ENCODE results near the gene ARNT2.

DNA sequence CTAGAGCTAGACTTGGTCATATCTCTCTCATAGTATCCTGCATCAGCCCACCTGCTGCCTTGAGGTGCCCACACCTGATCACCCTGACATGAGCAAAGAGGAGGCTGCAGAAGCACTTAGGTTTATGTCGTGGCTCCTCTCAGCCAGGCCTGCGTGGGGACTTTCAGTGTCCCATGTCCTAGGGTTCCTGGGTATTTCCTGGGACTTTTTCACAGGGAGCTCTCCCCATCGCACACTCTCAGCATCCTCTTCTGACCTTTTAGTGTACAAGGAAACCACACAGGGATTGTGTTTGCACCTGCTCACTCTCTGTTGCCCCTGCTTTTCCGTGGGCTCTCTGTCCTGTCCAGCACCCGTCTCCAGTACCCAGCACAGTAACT lies 61.4 kb downstream of the ARNT2 start:
- TF ChIP-seq, protein P1, sequence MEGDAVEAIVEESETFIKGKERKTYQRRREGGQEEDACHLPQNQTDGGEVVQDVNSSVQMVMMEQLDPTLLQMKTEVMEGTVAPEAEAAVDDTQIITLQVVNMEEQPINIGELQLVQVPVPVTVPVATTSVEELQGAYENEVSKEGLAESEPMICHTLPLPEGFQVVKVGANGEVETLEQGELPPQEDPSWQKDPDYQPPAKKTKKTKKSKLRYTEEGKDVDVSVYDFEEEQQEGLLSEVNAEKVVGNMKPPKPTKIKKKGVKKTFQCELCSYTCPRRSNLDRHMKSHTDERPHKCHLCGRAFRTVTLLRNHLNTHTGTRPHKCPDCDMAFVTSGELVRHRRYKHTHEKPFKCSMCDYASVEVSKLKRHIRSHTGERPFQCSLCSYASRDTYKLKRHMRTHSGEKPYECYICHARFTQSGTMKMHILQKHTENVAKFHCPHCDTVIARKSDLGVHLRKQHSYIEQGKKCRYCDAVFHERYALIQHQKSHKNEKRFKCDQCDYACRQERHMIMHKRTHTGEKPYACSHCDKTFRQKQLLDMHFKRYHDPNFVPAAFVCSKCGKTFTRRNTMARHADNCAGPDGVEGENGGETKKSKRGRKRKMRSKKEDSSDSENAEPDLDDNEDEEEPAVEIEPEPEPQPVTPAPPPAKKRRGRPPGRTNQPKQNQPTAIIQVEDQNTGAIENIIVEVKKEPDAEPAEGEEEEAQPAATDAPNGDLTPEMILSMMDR (IDR thresholded peaks at IDR 0.05): no peak
- no peak for TF ChIP-seq CREM (CRISPR knock-in tag; IDR thresholded peaks at IDR 0.05)
- TF ChIP-seq NR3C1 (CRISPR knock-in tag; conservative IDR thresholded peaks at IDR 0.05; ENCODE audit: low read depth): no peak
- TF ChIP-seq, protein P2, sequence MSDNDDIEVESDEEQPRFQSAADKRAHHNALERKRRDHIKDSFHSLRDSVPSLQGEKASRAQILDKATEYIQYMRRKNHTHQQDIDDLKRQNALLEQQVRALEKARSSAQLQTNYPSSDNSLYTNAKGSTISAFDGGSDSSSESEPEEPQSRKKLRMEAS (CRISPR knock-in tag; IDR thresholded peaks at IDR 0.05): no peak
- TF ChIP-seq, protein P3, sequence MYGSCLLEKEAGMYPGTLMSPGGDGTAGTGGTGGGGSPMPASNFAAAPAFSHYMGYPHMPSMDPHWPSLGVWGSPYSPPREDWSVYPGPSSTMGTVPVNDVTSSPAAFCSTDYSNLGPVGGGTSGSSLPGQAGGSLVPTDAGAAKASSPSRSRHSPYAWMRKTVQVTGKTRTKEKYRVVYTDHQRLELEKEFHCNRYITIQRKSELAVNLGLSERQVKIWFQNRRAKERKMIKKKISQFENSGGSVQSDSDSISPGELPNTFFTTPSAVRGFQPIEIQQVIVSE (CRISPR knock-in tag; IDR thresholded peaks at IDR 0.05; ENCODE audit: borderline replicate concordance): no peak
- TF ChIP-seq IRF2 (CRISPR knock-in tag; IDR thresholded peaks at IDR 0.05; ENCODE audit: borderline replicate concordance, low read depth): no peak
- no peak for TF ChIP-seq SP1 (CRISPR knock-in tag; conservative IDR thresholded peaks at IDR 0.05)
